H1 (cell line): ENCODE measurements around the gene ASL. TPM values are rescaled to one million over a fixed set of nuclear protein-coding genes. Genes with fewer than 3 reads are reported as not detected.

Experiments
- CTCF ChIA-PET: fragments of 300-600 bp; sonication (Branson Sonifier 250); formaldehyde crosslinking; loops from one replicate; lab custom pipeline; 2021; ENCODE audit not compliant: partially characterized antibody; lab: Charles Lee
- POLR2A ChIA-PET: fragments of 300-600 bp; sonication (Branson Sonifier 250); formaldehyde crosslinking; loops from one replicate; lab custom pipeline; 2021; ENCODE audit warnings: inconsistent platforms; ENCODE audit not compliant: partially characterized antibody; lab: Charles Lee
- DNase-seq, 2 experiments: peaks; one replicate each; pipeline versions ENCODE4 v3.0.0 to v3.0.0-alpha.2; 2010 to 2022; ENCODE audit warnings: low spot score in 2 of 2, low read depth in 1 of 2, mixed read lengths in 1 of 2
- FAIRE-seq: peaks from 2 replicates; lab custom pipeline; 2011; peaks lifted over from hg19 to GRCh38; lab: Jason Lieb, UNC
- H2AFZ ChIP-seq: 2 replicates; pipeline ENCODE4 v1.8.1; 2012; ENCODE audit warnings: low read length, inconsistent platforms
- H2AK5ac ChIP-seq: 2 replicates; pipeline ENCODE4 v1.6.1; 2013; ENCODE audit warnings: low read depth, low read length
- H2BK120ac ChIP-seq: replicated peaks from 2 replicates; pipeline ENCODE3; 2013; ENCODE audit warnings: low read depth, low read length, inconsistent platforms
- H2BK12ac ChIP-seq: 2 replicates; pipeline ENCODE4 v1.6.1; 2013; ENCODE audit warnings: low read depth, low read length
- H2BK15ac ChIP-seq: 2 replicates; pipeline ENCODE4 v1.6.1; 2013; ENCODE audit warnings: low read length
- H2BK20ac ChIP-seq: 2 replicates; pipeline ENCODE4 v1.6.1; 2013; ENCODE audit warnings: low read length
- H2BK5ac ChIP-seq: 2 replicates; pipeline ENCODE4 v1.6.1; 2013; ENCODE audit warnings: low read depth, low read length
- H3K14ac ChIP-seq: 2 replicates; pipeline ENCODE4 v1.6.1; 2013; ENCODE audit warnings: inconsistent platforms; ENCODE audit not compliant: insufficient read length
- H3K18ac ChIP-seq: 2 replicates; pipeline ENCODE4 v1.6.1; 2013; ENCODE audit warnings: low read length; ENCODE audit errors: extremely low read depth
- H3K23ac ChIP-seq: 2 replicates; pipeline ENCODE4 v1.6.1; 2013; ENCODE audit warnings: inconsistent platforms; ENCODE audit not compliant: insufficient read length
- H3K23me2 ChIP-seq: 2 replicates; pipeline ENCODE4 v1.6.1; 2013; ENCODE audit warnings: low read depth, low read length
- H3K27ac ChIP-seq: 2 replicates; pipeline ENCODE4 v1.6.1; 2011; ENCODE audit warnings: low read depth, low read length, inconsistent platforms
- H3K27me3 ChIP-seq, 4 experiments: replicated peaks in 1 of 4; 1 replicate in 1 of 4; 2 replicates in 3 of 4; pipeline versions ENCODE4 v1.6.1 to v1.8.1; 2011 to 2013; ENCODE audit warnings: low read length in 3 of 4, mild to moderate bottlenecking in 3 of 4, inconsistent platforms in 2 of 4, mixed read lengths in 2 of 4, moderate library complexity in 1 of 4; ENCODE audit not compliant: control insufficient read depth in 3 of 4, insufficient read depth in 3 of 4; ENCODE audit errors: extremely low read depth in 1 of 4
- H3K36me3 ChIP-seq, 4 experiments: 2 replicates each; pipeline versions ENCODE4 v1.6.1 to v1.8.1; 2011 to 2013; ENCODE audit warnings: mild to moderate bottlenecking in 4 of 4, low read length in 3 of 4, moderate library complexity in 2 of 4, control low read depth in 1 of 4, inconsistent platforms in 1 of 4; ENCODE audit not compliant: insufficient read depth in 4 of 4, control insufficient read depth in 2 of 4
- H3K4ac ChIP-seq: replicated peaks from 2 replicates; pipeline ENCODE3; 2013; ENCODE audit warnings: low read length, low read depth, mixed read lengths, inconsistent platforms; ENCODE audit not compliant: insufficient read length
- H3K4me1 ChIP-seq, 4 experiments: replicated peaks in 1 of 4; 1 replicate in 1 of 4; 2 replicates in 3 of 4; pipeline versions ENCODE4 v1.6.1 to v1.8.1; 2011 to 2013; ENCODE audit warnings: low read length in 3 of 4, inconsistent platforms in 2 of 4, mixed read lengths in 1 of 4; ENCODE audit not compliant: insufficient read depth in 4 of 4, control insufficient read depth in 3 of 4
- H3K4me2 ChIP-seq, 2 experiments: 2 replicates each; pipeline versions ENCODE4 v1.6.1 to v1.8.1; 2011 to 2013; ENCODE audit warnings: low read depth in 2 of 2, low read length in 2 of 2, control low read depth in 1 of 2, inconsistent platforms in 1 of 2, mild to moderate bottlenecking in 1 of 2; ENCODE audit not compliant: insufficient read depth in 1 of 2
- H3K4me3 ChIP-seq, 4 experiments: fragments of 200-600, 300-600 bp in 1 of 4; sonication (generic), shearing (Covaris generic), sonication (Bioruptor Twin) in 1 of 4; 2 replicates each; pipeline versions ENCODE4 v1.5.1 to v1.8.1; 2011 to 2016; ENCODE audit warnings: low read length in 4 of 4, low read depth in 3 of 4, control low read depth in 2 of 4, inconsistent platforms in 2 of 4, mild to moderate bottlenecking in 2 of 4, mixed read lengths in 1 of 4, moderate library complexity in 1 of 4; ENCODE audit not compliant: insufficient read depth in 2 of 4; ENCODE audit errors: extremely low read depth in 1 of 4
- H3K56ac ChIP-seq: replicated peaks from 2 replicates; pipeline ENCODE3; 2013; ENCODE audit warnings: low read depth, mild to moderate bottlenecking, mixed read lengths, low read length, inconsistent platforms; ENCODE audit not compliant: insufficient read length
- H3K79me1 ChIP-seq: 2 replicates; pipeline ENCODE4 v1.6.1; 2013; ENCODE audit warnings: low read depth, low read length, control low read depth
- H3K79me2 ChIP-seq, 2 experiments: 2 replicates each; pipeline versions ENCODE4 v1.6.1 to v1.8.1; 2012 to 2013; ENCODE audit warnings: low read length in 2 of 2, mild to moderate bottlenecking in 2 of 2, inconsistent platforms in 1 of 2; ENCODE audit not compliant: insufficient read depth in 2 of 2, control insufficient read depth in 1 of 2
- H3K9ac ChIP-seq, 4 experiments: replicated peaks in 1 of 4; 1 replicate in 1 of 4; 2 replicates in 3 of 4; pipeline versions ENCODE4 v1.6.1 to v1.8.1; 2011 to 2013; ENCODE audit warnings: low read depth in 3 of 4, low read length in 3 of 4, control low read depth in 2 of 4, mild to moderate bottlenecking in 2 of 4, moderate library complexity in 2 of 4, inconsistent platforms in 1 of 4; ENCODE audit errors: extremely low read depth in 1 of 4
- H3K9me3 ChIP-seq, 2 experiments: 2 replicates each; pipeline versions ENCODE4 v1.6.1 to v1.8.1; 2012 to 2013; ENCODE audit warnings: mild to moderate bottlenecking in 2 of 2, moderate library complexity in 2 of 2, control low read depth in 1 of 2, inconsistent platforms in 1 of 2, low read depth in 1 of 2, low read length in 1 of 2, mixed read lengths in 1 of 2; ENCODE audit not compliant: insufficient read depth in 2 of 2
- H4K20me1 ChIP-seq, 2 experiments: replicated peaks in 1 of 2; 2 replicates each; pipeline versions ENCODE3 to v1.8.1; 2011 to 2013; ENCODE audit warnings: inconsistent platforms in 2 of 2, low read length in 2 of 2, mild to moderate bottlenecking in 1 of 2; ENCODE audit not compliant: insufficient read depth in 2 of 2, control insufficient read depth in 1 of 2
- H4K5ac ChIP-seq: 2 replicates; pipeline ENCODE4 v1.6.1; 2013; ENCODE audit warnings: low read length, low read depth, mixed read lengths, inconsistent platforms; ENCODE audit not compliant: insufficient read length
- H4K8ac ChIP-seq: 2 replicates; pipeline ENCODE4 v1.8.0; 2013; ENCODE audit warnings: mild to moderate bottlenecking, moderate library complexity, low read length, inconsistent platforms; ENCODE audit not compliant: insufficient read depth; ENCODE audit errors: extremely low read depth
- H4K91ac ChIP-seq: replicated peaks from 2 replicates; pipeline ENCODE3; 2013; ENCODE audit warnings: low read length, mixed read lengths, inconsistent platforms; ENCODE audit not compliant: insufficient read length
- CTBP2 ChIP-seq: IDR thresholded peaks from 2 replicates; pipeline ENCODE4 v1.7.0; 2011; ENCODE audit warnings: borderline replicate concordance, mild to moderate bottlenecking, moderate library complexity, mixed read lengths, low read length; ENCODE audit not compliant: insufficient read depth, insufficient read length
- EZH2 ChIP-seq: fragments of 200-600 bp; sonication (generic); IDR thresholded peaks from 2 replicates; pipeline ENCODE4 v1.7.1; 2012; ENCODE audit warnings: low read depth, mild to moderate bottlenecking, moderate library complexity, low read length, inconsistent platforms; ENCODE audit not compliant: severe bottlenecking
- GTF2F1 ChIP-seq: IDR thresholded peaks from 2 replicates; pipeline ENCODE4 v1.6.1; 2012; ENCODE audit warnings: low read depth, low read length, improper control_type of control experiment, borderline replicate concordance
- MAFK ChIP-seq: IDR thresholded peaks from 2 replicates; pipeline ENCODE4 v1.6.1; 2012; ENCODE audit warnings: low read depth, mild to moderate bottlenecking, improper control_type of control experiment, low read length
- POU5F1 ChIP-seq: IDR thresholded peaks from 2 replicates; pipeline ENCODE4 v1.6.1; 2011; ENCODE audit warnings: low read depth, mild to moderate bottlenecking, low read length, moderate library complexity
- RAD21 ChIP-seq, 2 experiments: IDR thresholded peaks in 1 of 2; conservative IDR thresholded peaks in 1 of 2; 2 replicates each; pipeline ENCODE4 v1.6.1; 2011; ENCODE audit warnings: low read depth in 2 of 2, low read length in 2 of 2, improper control_type of control experiment in 1 of 2, inconsistent platforms in 1 of 2, mild to moderate bottlenecking in 1 of 2, moderate library complexity in 1 of 2
- RBBP5 ChIP-seq: IDR thresholded peaks from 2 replicates; pipeline ENCODE4 v1.7.1; 2012; ENCODE audit warnings: low read depth, mild to moderate bottlenecking, inconsistent platforms, low read length, moderate library complexity, borderline replicate concordance
- TAF1 ChIP-seq: IDR thresholded peaks from 2 replicates; pipeline ENCODE4 v1.6.1; 2011; ENCODE audit warnings: mild to moderate bottlenecking, low read depth, low read length
- WGBS, 2 experiments: shearing (Covaris generic) in 1 of 2; methylation state at CpG; one replicate each; pipeline versions ENCODE4 v1.1.6 to v1.1.7; 2013 to 2015; ENCODE audit warnings: low lambda C conversion rate in 2 of 2, mixed read lengths in 2 of 2, inconsistent platforms in 1 of 2, low coverage in 1 of 2, missing lambda C conversion rate in 1 of 2; ENCODE audit not compliant: insufficient replicate concordance in 2 of 2, insufficient coverage in 1 of 2, insufficient read length in 1 of 2; ENCODE audit errors: extremely low coverage in 1 of 2, missing lambda C conversion rate in 1 of 2; 5-methylcytosine and 5-hydroxymethylcytosine counted together
- polyA plus RNA-seq, 7 experiments: library from polyadenylated mRNA; depleted of rRNA in 3 of 7; stranded (reverse) in 5 of 7; unstranded in 2 of 7; fragments of >200 nt in 5 of 7; fragments of 200-250 nt in 2 of 7; gene quantifications; 1 replicate in 5 of 7; 2 replicates in 1 of 7; 4 replicates in 1 of 7; pipeline versions ENCODE4 v1.2.1 to v1.2.3, GENCODE V29; 2011 to 2013; ENCODE audit warnings: missing spikeins in 2 of 7, mixed read lengths in 2 of 7
- total RNA-seq: library from RNA; stranded (reverse); fragmentation: NEBNext Ultra II Directional; extraction: Animal tissue kit (Norgen Biotek cat#: 25700); gene quantifications from 2 replicates; pipeline ENCODE4 v1.2.1, GENCODE V29; 2021
- TF ChIP-seq, protein P1 (sequence below): IDR thresholded peaks from 2 replicates; pipeline ENCODE4 v1.6.1; 2011; ENCODE audit warnings: low read depth, mild to moderate bottlenecking, low read length; ENCODE audit not compliant: insufficient read depth

Gene ASL
- total and polyA plus RNA-seq, 2 of the 8 experiments (the other 6 are each of a cell fraction or from before 2014, with no cell fraction given), result 23.3 to 35.3 TPM

DNA sequence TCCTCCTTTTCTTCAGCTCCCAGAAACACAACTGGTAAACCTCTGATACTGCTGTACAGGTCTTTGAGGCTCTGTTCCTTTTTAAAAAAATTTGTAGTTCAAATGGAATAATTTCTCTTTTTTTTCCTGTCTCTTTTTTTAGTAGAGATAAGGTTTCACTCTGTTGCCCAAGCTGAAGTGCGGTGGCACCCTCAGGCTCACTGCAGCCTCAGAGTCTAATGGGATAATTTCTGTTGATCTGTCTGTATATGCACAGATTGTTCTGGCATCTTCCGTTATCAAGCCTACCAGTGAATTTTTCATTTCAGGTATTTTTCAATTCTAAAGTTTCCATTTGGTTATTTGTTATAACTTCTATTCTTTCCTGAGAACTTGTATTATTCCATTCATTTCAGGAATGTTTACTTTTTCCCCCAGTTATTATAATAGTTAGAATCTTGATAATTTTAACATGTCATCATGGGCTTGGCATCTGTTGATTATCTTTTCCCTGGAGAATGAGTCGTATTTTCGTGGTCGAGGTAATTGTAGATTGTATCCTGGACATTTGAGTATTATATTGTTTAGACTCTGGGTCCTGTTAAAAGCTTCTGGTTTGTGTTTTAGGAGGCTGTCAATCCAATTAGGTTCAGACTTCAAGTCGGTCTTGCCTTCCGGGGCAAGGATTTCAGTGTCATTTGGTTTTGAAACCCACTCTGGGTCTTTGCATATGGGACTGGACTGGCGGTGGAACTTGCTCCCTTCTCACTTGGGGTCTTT, 63.6 kb downstream of the ASL start:
- Histone ChIP-seq H3K79me1 (0 out of 2 replicates have a peak, but pooled peaks cover 2% of the 10 kb centered on the region), H4K20me1 (peaks cover 0 to 5% of the 10 kb centered on the region in 2 experiments), H2BK120ac (no peak overlapping the region), H3K4me1 (no peaks in the 10 kb centered on the region), H3K23me2 (no peaks in the 10 kb centered on the region), H3K27me3 (no peaks in the 10 kb centered on the region), H3K23ac (no peak overlapping the region), H4K8ac (no peak overlapping the region), H2AFZ (no peak overlapping the region), H2BK5ac (no peak overlapping the region), H3K4me2 (no peak overlapping the region), H2BK15ac (no peak overlapping the region), H2AK5ac (no peak overlapping the region), H3K27ac (no peak overlapping the region), H2BK20ac (no peak overlapping the region), H3K14ac (no peak overlapping the region), H4K5ac (no peak overlapping the region), H3K9ac (no peak overlapping the region), H3K56ac (no peak overlapping the region), H2BK12ac (no peak overlapping the region), H3K9me3 (no peaks in the 10 kb centered on the region), H3K36me3 (peaks cover 2 to 28% (median 9%) of the 10 kb centered on the region in 4 experiments; a peak in 6 of 8 replicates), H3K4ac (no peak overlapping the region), H3K4me3 (no peak overlapping the region), H3K18ac (no peak overlapping the region), H4K91ac (no peak overlapping the region), H3K79me2 (no peaks in the 10 kb centered on the region; a peak in 2 of 4 replicates)
- POLR2A ChIA-PET, result no interaction called here
- 92% methylated on average over 8 of the region's 8 CpGs; no CpG with 5 or more reads in 1 of the 2 experiments for WGBS, 2 experiments
- TF ChIP-seq RAD21 (IDR thresholded peaks at IDR 0.05 in 1 of 2, conservative IDR thresholded peaks at IDR 0.05 in 1 of 2; ENCODE audit: low read depth in 2 of 2, low read length in 2 of 2) (no peak), RBBP5 (no peak), CTBP2 (no peak), MAFK (no peak), EZH2 (no peak), POU5F1 (no peak), GTF2F1 (no peak), TAF1 (no peak)
- TF ChIP-seq, protein P1, sequence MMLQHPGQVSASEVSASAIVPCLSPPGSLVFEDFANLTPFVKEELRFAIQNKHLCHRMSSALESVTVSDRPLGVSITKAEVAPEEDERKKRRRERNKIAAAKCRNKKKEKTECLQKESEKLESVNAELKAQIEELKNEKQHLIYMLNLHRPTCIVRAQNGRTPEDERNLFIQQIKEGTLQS, result no peak
- DNase-seq, result no peak
- CTCF ChIA-PET, result interaction anchor here (0.5 to 0.9 kb wide), 5 partner anchors 40 to 193 kb away, joined by 3 read pairs; no protein-coding TSS in a partner anchor
- no peak for FAIRE-seq
